Neural progenitor cell (in vitro differentiated cells): ENCODE results near the gene PPM1H. TPM values are rescaled to one million over a fixed set of nuclear protein-coding genes. Genes with fewer than 3 reads are reported as not detected.

Experiments used
- DNase-seq: peaks from one replicate; pipeline ENCODE4 v3.0.0-alpha.2; 2016; ENCODE audit warnings: low spot score
- H2AFZ ChIP-seq: fragments of 200-600 bp; sonication (generic); replicated peaks from 2 replicates; pipeline ENCODE4 v1.6.1; 2016; ENCODE audit warnings: antibody characterized with exemption
- H3F3A ChIP-seq: fragments of 200-600 bp; sonication (generic); 2 replicates; pipeline ENCODE4 v1.6.1; 2016; ENCODE audit warnings: antibody characterized with exemption, low read depth
- H3K27ac ChIP-seq: fragments of 200-600 bp; sonication (generic); 2 replicates; pipeline ENCODE4 v1.5.1; 2016; ENCODE audit warnings: mild to moderate bottlenecking
- H3K27me3 ChIP-seq: fragments of 200-600 bp; sonication (generic); 2 replicates; pipeline ENCODE4 v1.6.1; 2016; ENCODE audit warnings: mild to moderate bottlenecking, moderate library complexity
- H3K36me3 ChIP-seq: fragments of 200-600 bp; sonication (generic); 2 replicates; pipeline ENCODE4 v1.5.1; 2016
- H3K4me1 ChIP-seq: fragments of 200-600 bp; sonication (generic); 2 replicates; pipeline ENCODE4 v1.6.1; 2016; ENCODE audit warnings: mixed run types
- H3K4me2 ChIP-seq: fragments of 200-600 bp; sonication (generic); 2 replicates; pipeline ENCODE4 v1.6.1; 2016
- H3K4me3 ChIP-seq: fragments of 200-600 bp; sonication (generic); 2 replicates; pipeline ENCODE4 v1.5.1; 2016
- H3K79me2 ChIP-seq: fragments of 200-600 bp; sonication (generic); 2 replicates; pipeline ENCODE4 v1.6.1; 2016; ENCODE audit warnings: low read depth
- H3K9ac ChIP-seq: fragments of 200-600 bp; sonication (generic); 2 replicates; pipeline ENCODE4 v1.6.1; 2016
- H3K9me3 ChIP-seq: fragments of 200-600 bp; sonication (generic); 2 replicates; pipeline ENCODE4 v1.5.1; 2016; ENCODE audit warnings: low read depth
- H4K20me1 ChIP-seq: fragments of 200-600 bp; sonication (generic); 2 replicates; pipeline ENCODE4 v1.6.1; 2016; ENCODE audit warnings: low read depth
- H3K27ac Mint-ChIP-seq: 3 replicates; pipeline ENCODE4 v1.8.0; 2021; ENCODE audit warnings: mixed read lengths
- H3K27me3 Mint-ChIP-seq: 2 replicates; pipeline ENCODE4 v1.8.0; 2022; ENCODE audit warnings: low read depth, mild to moderate bottlenecking, inconsistent platforms, moderate library complexity, mixed read lengths; ENCODE audit not compliant: insufficient read depth
- H3K36me3 Mint-ChIP-seq: 3 replicates; pipeline ENCODE4 v1.8.0; 2021; ENCODE audit warnings: mixed read lengths
- H3K4me1 Mint-ChIP-seq: 3 replicates; pipeline ENCODE4 v1.8.0; 2021; ENCODE audit warnings: mixed read lengths
- H3K4me3 Mint-ChIP-seq: 3 replicates; pipeline ENCODE4 v1.8.0; 2021; ENCODE audit warnings: mild to moderate bottlenecking, moderate library complexity, mixed read lengths
- H3K9me3 Mint-ChIP-seq: 3 replicates; pipeline ENCODE4 v1.8.0; 2020; ENCODE audit warnings: mixed read lengths
- CTCF ChIP-seq: fragments of 200-600 bp; sonication (generic); IDR thresholded peaks from 2 replicates; pipeline ENCODE4 v1.5.1; 2017; ENCODE audit warnings: antibody characterized with exemption, mild to moderate bottlenecking
- EZH2 ChIP-seq: fragments of 200-600 bp; sonication (generic); IDR thresholded peaks from 2 replicates; pipeline ENCODE4 v1.6.1; 2017; ENCODE audit warnings: antibody characterized with exemption, mild to moderate bottlenecking, moderate library complexity
- EZH2phosphoT487 ChIP-seq: fragments of 200-600 bp; sonication (generic); IDR thresholded peaks from 2 replicates; pipeline ENCODE4 v1.6.1; 2017; ENCODE audit warnings: antibody characterized with exemption
- total RNA-seq: library from RNA; depleted of rRNA; stranded (reverse); fragments of >200 nt; gene quantifications from 2 replicates; pipeline ENCODE4 v1.2.3, GENCODE V29; 2015; ENCODE audit warnings: low replicate concordance

PPM1H gene
- total RNA-seq, 1 donor from 2014 or later = 4.6 TPM

GRCh38 chr12:62695696-62696095 lies 239.3 kb downstream of the PPM1H start:
- Histone ChIP-seq H3K27me3 (no peaks in the 10 kb centered on the region), H3K79me2 (no peaks in the 10 kb centered on the region), H3K4me1 (peaks cover 11% of the 10 kb centered on the region), H3K4me2 (no peak overlapping the region), H2AFZ (no peak overlapping the region), H3K9ac (no peak overlapping the region), H3K4me3 (no peak overlapping the region), H3K36me3 (no peaks in the 10 kb centered on the region), H3K27ac (no peak overlapping the region), H3F3A (peaks cover 7% of the 10 kb centered on the region), H4K20me1 (no peaks in the 10 kb centered on the region), H3K9me3 (no peaks in the 10 kb centered on the region)
- peaks cover 18% of the 10 kb centered on the region for H3K4me1 Mint-ChIP-seq
- TF ChIP-seq CTCF (no peak), EZH2 (no peak), EZH2phosphoT487 (no peak)
- H3K27me3 Mint-ChIP-seq = no peaks in the 10 kb centered on the region
- H3K4me3 Mint-ChIP-seq = no peak overlapping the region
- H3K36me3 Mint-ChIP-seq = peaks cover 25% of the 10 kb centered on the region
- no peak for DNase-seq
- peaks cover 5% of the 10 kb centered on the region for H3K9me3 Mint-ChIP-seq
- H3K27ac Mint-ChIP-seq = no peak overlapping the region

GRCh38 chr12:62694632-62695031 lies 240.3 kb downstream of the PPM1H start:
- Histone ChIP-seq H3K4me2 (no peak overlapping the region), H3K79me2 (no peaks in the 10 kb centered on the region), H3K9ac (no peak overlapping the region), H3K36me3 (no peaks in the 10 kb centered on the region), H3K4me1 (peaks cover 11% of the 10 kb centered on the region), H3K4me3 (no peak overlapping the region), H2AFZ (no peak overlapping the region), H3K27ac (no peak overlapping the region), H3K9me3 (no peaks in the 10 kb centered on the region), H4K20me1 (no peaks in the 10 kb centered on the region), H3K27me3 (no peaks in the 10 kb centered on the region), H3F3A (peaks cover 7% of the 10 kb centered on the region)
- Mint-ChIP-seq H3K27me3 (no peaks in the 10 kb centered on the region), H3K27ac (no peak overlapping the region), H3K36me3 (peaks cover 25% of the 10 kb centered on the region), H3K4me3 (no peak overlapping the region), H3K4me1 (peaks cover 18% of the 10 kb centered on the region), H3K9me3 (peaks cover 5% of the 10 kb centered on the region)
- TF ChIP-seq EZH2phosphoT487 (no peak), EZH2 (no peak), CTCF (no peak)
- no peak for DNase-seq

- H3K27ac ChIP-seq = no peak overlapping the region
- H3K9me3 ChIP-seq = no peaks in the 10 kb centered on the region
- no peaks in the 10 kb centered on the region for H3K79me2 ChIP-seq
- H4K20me1 ChIP-seq = no peaks in the 10 kb centered on the region
- no peak overlapping the region for H3K27ac Mint-ChIP-seq
- H3K36me3 Mint-ChIP-seq = peaks cover 29% of the 10 kb centered on the region
- H2AFZ ChIP-seq = no peak overlapping the region
- no peak overlapping the region for H3K4me2 ChIP-seq
- no peaks in the 10 kb centered on the region for H3K27me3 ChIP-seq
- no peak for DNase-seq
- H3K9me3 Mint-ChIP-seq = peaks cover 5% of the 10 kb centered on the region
- H3K9ac ChIP-seq = no peak overlapping the region
- H3F3A ChIP-seq = peaks cover 7% of the 10 kb centered on the region
- H3K36me3 ChIP-seq = no peaks in the 10 kb centered on the region
- peaks cover 18% of the 10 kb centered on the region for H3K4me1 Mint-ChIP-seq
- H3K4me1 ChIP-seq = peaks cover 11% of the 10 kb centered on the region
- TF ChIP-seq EZH2phosphoT487 (no peak), CTCF (no peak), EZH2 (no peak)
- H3K27me3 Mint-ChIP-seq = no peaks in the 10 kb centered on the region
- H3K4me3 Mint-ChIP-seq = no peak overlapping the region
- H3K4me3 ChIP-seq = no peak overlapping the region
Measured at GRCh38 chr12:62694116-62694515, 240.8 kb downstream of the PPM1H start.
